NCI-H146 treated with DMSO at 0.1 percent for 48 hours (cell line): ENCODE data around the gene KLRC1.
A peak's percentile ranks its signal among the peaks of the same experiment; 100 is the strongest.
"Not testable (repeated sequence)": the region's sequence is repeated elsewhere in the genome, so short reads cannot be mapped to it uniquely, and the experiment has no call there.

Experiments
- DNase-seq: peaks from one replicate; lab custom pipeline; 2025; ENCODE audit not compliant: unreplicated experiment; lab: John Stamatoyannopoulos, UW

KLRC1 gene

GRCh38 chr12:10424260-10424899 is 28.8 kb downstream of the KLRC1 start:
- peak; percentile 35 for DNase-seq

DNA sequence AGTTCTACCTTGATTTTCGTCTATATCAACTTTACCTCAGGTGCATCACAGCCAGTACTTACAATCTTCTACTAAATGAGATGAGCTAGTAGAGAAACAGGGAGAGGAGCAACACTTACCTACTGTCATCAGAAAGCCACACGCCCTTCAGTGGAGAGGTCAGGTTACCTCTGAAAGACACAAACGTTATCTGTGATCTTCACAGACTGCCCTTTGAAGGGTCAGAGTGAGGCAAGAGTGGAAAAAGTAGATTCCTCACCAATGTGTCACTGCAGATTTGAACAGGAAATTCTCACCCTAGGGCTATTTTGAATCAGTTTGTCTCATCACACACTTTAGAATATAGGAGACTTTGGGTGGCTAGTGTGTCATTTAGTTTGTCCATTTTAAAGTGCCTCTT is 31.0 kb downstream of the KLRC1 start:
- DNase-seq, result not testable (repeated sequence)

- not testable (repeated sequence) for DNase-seq
These were observed 32.8 kb downstream of the KLRC1 start, which contains the start of gene KLRC3 for GRCh38 chr12:10420334-10420733. KLRC3 (minus strand) TSS chr12:10420595; CDS start chr12:10420550, 45 bp downstream.

- peak; percentile 56 for DNase-seq
These were observed 43.8 kb downstream of the KLRC1 start, which contains the start of gene KLRC4 for GRCh38 chr12:10409392-10409791. KLRC4 (minus strand) TSS chr12:10409757; CDS start chr12:10409575, 182 bp downstream.

DNA sequence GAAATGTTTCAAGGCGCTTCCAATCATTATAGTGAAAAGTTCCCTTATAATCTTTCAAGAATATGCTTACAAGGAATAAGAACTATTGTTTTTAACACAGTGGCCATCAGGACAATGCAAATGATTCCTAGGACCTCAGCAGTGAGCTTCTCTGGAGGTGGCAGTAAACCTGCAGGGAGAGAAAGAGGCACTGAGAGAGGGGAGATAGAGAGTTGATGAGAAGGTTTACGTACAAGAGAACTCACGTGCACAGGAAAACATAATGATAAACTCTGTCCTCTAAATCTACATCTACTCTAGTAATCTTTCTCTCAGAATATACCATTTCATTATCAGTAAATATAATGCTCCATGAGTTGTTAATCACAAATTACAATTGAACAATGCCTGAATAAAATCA is 44.3 kb downstream of the KLRC1 start:
- no peak for DNase-seq

DNA sequence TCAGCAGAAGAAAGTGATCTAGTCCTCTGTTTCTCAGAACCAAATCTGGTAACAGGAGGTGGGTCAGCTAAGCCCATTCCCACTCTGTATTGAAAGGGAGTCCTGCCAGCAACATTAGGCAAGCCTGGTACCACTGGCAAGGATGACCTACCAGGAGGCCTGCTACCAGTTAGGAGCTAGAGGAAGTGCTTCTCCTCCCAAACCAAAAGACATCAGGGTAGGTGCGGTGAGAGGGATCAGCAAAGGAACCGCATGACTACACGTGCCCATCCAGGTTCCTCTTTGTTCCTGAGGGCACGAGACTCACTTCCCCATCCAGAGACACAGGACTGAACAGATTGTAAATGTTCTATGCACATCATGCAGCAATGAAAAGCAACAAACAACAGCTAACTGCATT is 46.5 kb downstream of the KLRC1 start:
- DNase-seq, result no peak

- DNase-seq, result no peak
These were observed 47.9 kb downstream of the KLRC1 start for GRCh38 chr12:10405294-10405693.

GRCh38 chr12:10404798-10405197 is 48.4 kb downstream of the KLRC1 start:
- no peak for DNase-seq

DNA sequence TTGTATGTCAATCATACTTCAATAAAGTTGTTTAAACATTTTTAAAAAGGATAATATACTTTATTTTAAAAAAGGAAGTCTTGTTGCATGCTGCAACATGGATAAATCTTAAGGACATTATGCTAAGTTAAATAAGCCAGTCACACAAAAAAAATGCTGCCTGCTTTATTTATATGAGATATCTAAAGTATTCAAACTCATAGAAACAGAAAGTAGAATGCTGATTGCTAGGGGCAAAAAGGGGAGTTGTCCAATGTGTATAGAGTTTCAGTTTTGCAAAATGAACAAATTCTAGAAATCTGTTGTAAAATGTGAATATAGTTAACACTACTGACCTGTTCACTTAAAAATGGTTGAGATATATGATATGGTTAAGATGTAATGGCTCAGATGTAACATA is 52.3 kb downstream of the KLRC1 start:
- no peak for DNase-seq

DNA sequence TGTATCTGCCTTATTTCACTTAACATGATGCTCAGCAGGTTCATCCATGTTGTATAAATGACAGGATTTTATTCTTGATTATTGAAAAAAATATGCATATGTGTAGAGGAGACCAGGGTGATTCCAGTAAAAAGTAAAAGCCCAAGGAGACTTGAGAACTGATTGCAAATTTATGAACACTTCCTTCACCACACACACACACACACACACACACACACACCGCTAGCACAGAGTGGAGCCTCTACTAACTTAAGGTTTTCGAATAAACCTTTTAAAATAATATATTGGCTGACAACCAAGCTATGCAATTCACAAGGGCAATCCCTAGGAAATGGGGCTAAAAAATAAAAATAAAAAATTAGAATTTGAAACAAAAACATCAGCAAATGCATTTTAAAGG is 55.0 kb downstream of the KLRC1 start:
- DNase-seq, result no peak

DNA sequence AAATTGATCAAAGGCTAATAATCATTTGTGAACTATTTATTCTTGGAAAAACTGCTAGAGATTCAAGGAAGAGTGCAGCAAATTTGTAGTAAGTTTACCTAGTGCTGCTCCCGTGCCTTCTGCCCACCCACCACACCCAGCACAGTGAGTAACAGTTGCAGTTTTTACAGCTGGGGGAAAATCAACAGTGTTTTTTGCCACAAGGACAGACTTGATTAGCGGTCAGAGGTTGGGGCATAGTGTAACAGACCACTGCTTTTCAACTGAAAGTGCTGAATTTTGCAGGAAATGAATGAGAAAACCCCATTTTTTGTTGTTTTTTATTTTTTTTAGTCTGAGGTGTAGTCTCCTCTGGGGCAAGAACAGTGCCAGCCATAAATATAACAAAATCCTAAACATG is 55.9 kb downstream of the KLRC1 start:
- DNase-seq, result peak; percentile 86

- not testable (repeated sequence) for DNase-seq
These were observed 57.0 kb downstream of the KLRC1 start for GRCh38 chr12:10396176-10396575.
